K562 (cell line): ENCODE results near the gene SERTAD2. TPM values are rescaled to one million over a fixed set of nuclear protein-coding genes. Genes with fewer than 3 reads are reported as not detected.

Source experiments
- ATAC-seq: fragments of 200-7000 bp; cut with Tn5 transposase; 3 replicates; pipeline ENCODE4 v1.9.1; 2020; ENCODE audit warnings: moderate library complexity
- BruUV-seq: library from RNA; stranded (reverse); fragments of 400-500 nt; replicated peaks from 2 replicates; lab custom pipeline; 2021; lab: Mats Ljungman, UMichigan
- CTCF ChIA-PET: fragments of 300-600 bp; formaldehyde crosslinking; extraction: SDS; loops from one replicate; lab custom pipeline; 2021; ENCODE audit warnings: low intra/inter-chr PET ratio; lab: Yijun Ruan, JAX
- POLR2A ChIA-PET: fragments of 300-600, 350-650 bp; sonication (Branson Sonifier 250); formaldehyde crosslinking; extraction: SDS; loops from one replicate; lab custom pipeline; 2021; ENCODE audit warnings: antibody characterized with exemption, inconsistent platforms; lab: Yijun Ruan, JAX
- DNase-seq, 4 experiments: peaks; one replicate each; pipeline versions ENCODE4 v3.0.0 to v3.0.0-alpha.2; 2011 to 2018; ENCODE audit warnings: low spot score in 3 of 4, mixed read lengths in 3 of 4; ENCODE audit errors: extremely low read depth in 1 of 4
- FAIRE-seq: peaks from 2 replicates; lab custom pipeline; 2011; peaks lifted over from hg19 to GRCh38; lab: Jason Lieb, UNC
- H2AFZ ChIP-seq: 2 replicates; pipeline ENCODE4 v1.6.0; 2011; ENCODE audit warnings: low read depth, low read length, control low read depth, inconsistent platforms
- H3K27ac ChIP-seq: fragments of 200-600 bp; 3 replicates; pipeline ENCODE4 v1.8.0; 2011; ENCODE audit warnings: low read depth, mild to moderate bottlenecking, control low read depth, inconsistent platforms, low read length, moderate library complexity, mixed read lengths; ENCODE audit errors: extremely low read depth
- H3K27me3 ChIP-seq, 2 experiments: fragments of 300-600 bp in 1 of 2; 2 replicates in 1 of 2; 3 replicates in 1 of 2; pipeline versions ENCODE4 v1.6.0 to v1.8.0; 2011; ENCODE audit warnings: inconsistent platforms in 2 of 2, low read length in 2 of 2, mild to moderate bottlenecking in 1 of 2, mixed read lengths in 1 of 2, moderate library complexity in 1 of 2; ENCODE audit not compliant: control insufficient read depth in 2 of 2, insufficient read depth in 2 of 2
- H3K36me3 ChIP-seq: fragments of 300-600 bp; 3 replicates; pipeline ENCODE4 v1.8.0; 2011; ENCODE audit warnings: mild to moderate bottlenecking, low read length, inconsistent platforms; ENCODE audit not compliant: control insufficient read depth, insufficient read depth
- H3K4me1 ChIP-seq, 2 experiments: fragments of 200-600 bp in 1 of 2; replicated peaks in 1 of 2; 2 replicates in 1 of 2; 3 replicates in 1 of 2; pipeline versions ENCODE4 v1.5.1 to v1.8.0; 2011; ENCODE audit warnings: inconsistent platforms in 2 of 2, low read length in 2 of 2, mild to moderate bottlenecking in 1 of 2, mixed read lengths in 1 of 2, moderate library complexity in 1 of 2; ENCODE audit not compliant: control insufficient read depth in 2 of 2, insufficient read depth in 2 of 2
- H3K4me2 ChIP-seq: 2 replicates; pipeline ENCODE4 v1.6.1; 2011; ENCODE audit warnings: low read length, control low read depth, inconsistent platforms, mixed read lengths; ENCODE audit not compliant: insufficient read depth
- H3K4me3 ChIP-seq: fragments of 200-600 bp; sonication (generic), shearing (Covaris generic); 2 replicates; pipeline ENCODE4 v1.5.1; 2016; ENCODE audit warnings: control low read depth, inconsistent platforms
- H3K79me2 ChIP-seq: fragments of 200-600 bp; 3 replicates; pipeline ENCODE4 v1.8.0; 2011; ENCODE audit warnings: low read length, inconsistent platforms; ENCODE audit not compliant: control insufficient read depth, insufficient read depth
- H3K9ac ChIP-seq, 2 experiments: 2 replicates each; pipeline versions ENCODE4 v1.6.0 to v1.6.1; 2011; ENCODE audit warnings: low read depth in 2 of 2, low read length in 2 of 2, control low read depth in 1 of 2, inconsistent platforms in 1 of 2, mild to moderate bottlenecking in 1 of 2, mixed read lengths in 1 of 2; ENCODE audit not compliant: insufficient read depth in 1 of 2
- H3K9me1 ChIP-seq: one replicate; pipeline ENCODE4 v1.6.0; 2011; ENCODE audit warnings: inconsistent platforms, mild to moderate bottlenecking, low read length, moderate library complexity; ENCODE audit not compliant: control insufficient read depth, insufficient read depth
- H3K9me3 ChIP-seq: replicated peaks from 2 replicates; pipeline ENCODE4 v1.5.1; 2011; ENCODE audit warnings: low read depth, low read length, inconsistent platforms; ENCODE audit not compliant: control insufficient read depth, insufficient read depth
- H4K20me1 ChIP-seq: replicated peaks from 2 replicates; pipeline ENCODE4 v1.6.1; 2011; ENCODE audit warnings: low read length, inconsistent platforms, mixed read lengths; ENCODE audit not compliant: control insufficient read depth, insufficient read depth
- ATF3 ChIP-seq, 2 experiments: fragments of 450-650 bp in 1 of 2; sonication (generic) in 1 of 2; formaldehyde crosslinking in 1 of 2; IDR thresholded peaks in 1 of 2; conservative IDR thresholded peaks in 1 of 2; 2 replicates each; pipeline versions ENCODE4 v1.6.1 to v1.8.1; 2016 to 2023; ENCODE audit warnings: mild to moderate bottlenecking in 2 of 2, moderate library complexity in 2 of 2, inconsistent platforms in 1 of 2, missing genetic modification reagents in 1 of 2
- ELF1 ChIP-seq: fragments of 200-800 bp; sonication (Bioruptor generic); IDR thresholded peaks from 2 replicates; pipeline ENCODE4 v1.6.1; 2016; ENCODE audit warnings: missing genetic modification characterization, missing compliant biosample characterization
- FUS ChIP-seq: fragments of 200-400 bp; formaldehyde crosslinking; optimal IDR thresholded peaks from 2 replicates; pipeline ENCODE3; 2017; ENCODE audit warnings: low read depth, low read length
- HDGF ChIP-seq: fragments of 450-650 bp; IDR thresholded peaks from 2 replicates; pipeline ENCODE4 v1.6.1; 2016
- RAD51 ChIP-seq: fragments of 450-650 bp; IDR thresholded peaks from 2 replicates; pipeline ENCODE4 v1.7.1; 2016; ENCODE audit warnings: low read depth, mild to moderate bottlenecking, borderline replicate concordance
- RHOXF2B ChIP-seq: fragments of 250-450 bp; sonication (Bioruptor Pico); conservative IDR thresholded peaks from 2 replicates; pipeline ENCODE4 v1.5.1; 2021
- SNAPC5 ChIP-seq: fragments of 250-450 bp; sonication (Bioruptor Pico); IDR thresholded peaks from 2 replicates; pipeline ENCODE4 v1.8.0; 2021; ENCODE audit warnings: moderate library complexity, mild to moderate bottlenecking, inconsistent platforms
- ZFP30 ChIP-seq: fragments of 250-450 bp; sonication (Bioruptor Pico); IDR thresholded peaks from 2 replicates; pipeline ENCODE4 v1.8.0; 2022; ENCODE audit warnings: moderate library complexity, mild to moderate bottlenecking, inconsistent platforms, borderline replicate concordance
- WGBS: fragments of 100-300 bp; shearing (Covaris generic); methylation state at CpG from one replicate; pipeline ENCODE4 v1.1.6; 2016; ENCODE audit warnings: low coverage, mixed read lengths; ENCODE audit not compliant: insufficient coverage; ENCODE audit errors: missing lambda C conversion rate; 5-methylcytosine and 5-hydroxymethylcytosine counted together
- in situ Hi-C: fragments of 300-500 bp; cut with MboI; formaldehyde crosslinking; loops from 4 replicates; pipeline ENCODE4 v1.15.0; 2018; ENCODE audit warnings: inconsistent platforms, mixed read lengths
- intact Hi-C: fragments of 100-400 bp; cut with micrococcal nuclease; formaldehyde crosslinking; loops from 2 replicates; pipeline ENCODE4 v1.14.2; 2022
- polyA plus RNA-seq, 8 experiments: library from polyadenylated mRNA; depleted of rRNA in 4 of 8; stranded (reverse) in 5 of 8; unstranded in 3 of 8; fragments of >200 nt; fragmentation: Nextera tagmentation in 2 of 8; fragmentation: Illumina TruSeq in 1 of 8; extraction: Ambion mirVana in 2 of 8; extraction: Trizol in 1 of 8; gene quantifications; 2 replicates each; pipeline versions ENCODE4 v1.2.1 to v1.2.3, GENCODE V29; 2011 to 2014; ENCODE audit warnings: inconsistent platforms in 1 of 8, missing spikeins in 1 of 8
- total RNA-seq, 7 experiments: library from RNA; depleted of rRNA in 6 of 7; stranded (reverse); fragments of >200 nt in 6 of 7; fragmentation: Illumina TruSeq in 2 of 7; extraction: Trizol in 2 of 7; gene quantifications; 2 replicates each; pipeline versions ENCODE4 v1.2.1 to v1.2.3, GENCODE V29; 2011 to 2021; ENCODE audit warnings: low replicate concordance in 1 of 7
- TF ChIP-seq, protein P1 (sequence below): IDR thresholded peaks from 2 replicates; pipeline ENCODE4 v1.6.1; 2011; ENCODE audit warnings: borderline replicate concordance, low read depth, mild to moderate bottlenecking, moderate library complexity, low read length; ENCODE audit not compliant: insufficient read depth, poor library complexity, severe bottlenecking

SERTAD2 gene
- total and polyA plus RNA-seq, 9 of the 15 experiments (the other 6 are each of a cell fraction or from before 2014, with no cell fraction given): 3.0 to 12.5 (median 6.1) TPM

DNA sequence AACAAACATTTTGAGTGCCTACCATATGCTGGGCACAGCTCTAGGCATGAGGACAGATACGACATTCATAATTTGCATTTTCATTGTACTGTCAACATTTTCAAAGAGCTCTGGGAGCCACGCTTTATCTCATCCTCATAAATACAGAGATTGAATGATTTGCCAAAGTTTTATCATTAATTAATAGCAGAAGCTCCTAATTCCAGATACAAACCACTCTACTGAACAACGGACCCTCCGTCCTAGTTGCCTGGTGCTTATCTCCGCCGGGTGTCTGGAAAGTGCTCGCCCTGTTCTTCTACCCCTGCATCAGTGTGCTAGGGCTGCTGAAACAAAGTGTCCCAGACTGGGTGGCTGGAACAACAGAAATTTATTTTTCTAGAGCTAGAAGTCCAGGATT, 23.8 kb downstream of the SERTAD2 start:
- intact Hi-C loops (loop anchor here (5.0 kb wide), 1 partner anchor 108 kb away; the partner anchor contains the start of gene AFTPH), in situ Hi-C loops (no loop called here)
- ATAC-seq (no peak), DNase-seq (no peak), FAIRE-seq (no peak)
- Histone ChIP-seq H3K36me3 (peaks cover 41% of the 10 kb centered on the region), H3K27me3 (no peaks in the 10 kb centered on the region), H3K9me3 (no peaks in the 10 kb centered on the region), H3K4me1 (peaks cover 0 to 4% of the 10 kb centered on the region in 2 experiments; a peak in 3 of 5 replicates), H3K4me2 (no peak overlapping the region), H2AFZ (no peak overlapping the region), H3K27ac (no peak overlapping the region), H4K20me1 (no peaks in the 10 kb centered on the region), H3K4me3 (no peak overlapping the region), H3K79me2 (peaks cover 17% of the 10 kb centered on the region; the same call in 2 of the 3 replicates), H3K9ac (no peak overlapping the region), H3K9me1 (no peaks in the 10 kb centered on the region)
- CTCF ChIA-PET: no interaction called here
- 80% methylated on average over 7 of the region's 7 CpGs for WGBS
- POLR2A ChIA-PET: interaction anchor here (0.7 to 3.6 kb wide), 4 partner anchors 9 to 84 kb away, joined by 3 to 19 read pairs (median 7); no protein-coding TSS in a partner anchor
- TF ChIP-seq FUS: no peak
- no peak for TF ChIP-seq ATF3 (IDR thresholded peaks at IDR 0.05)
- no peak for TF ChIP-seq ATF3 (CRISPR knock-in tag; conservative IDR thresholded peaks at IDR 0.05)
- TF ChIP-seq HDGF: no peak
- TF ChIP-seq RAD51: no peak
- no peak for TF ChIP-seq ZFP30 (CRISPR knock-in tag)
- TF ChIP-seq, protein P1, sequence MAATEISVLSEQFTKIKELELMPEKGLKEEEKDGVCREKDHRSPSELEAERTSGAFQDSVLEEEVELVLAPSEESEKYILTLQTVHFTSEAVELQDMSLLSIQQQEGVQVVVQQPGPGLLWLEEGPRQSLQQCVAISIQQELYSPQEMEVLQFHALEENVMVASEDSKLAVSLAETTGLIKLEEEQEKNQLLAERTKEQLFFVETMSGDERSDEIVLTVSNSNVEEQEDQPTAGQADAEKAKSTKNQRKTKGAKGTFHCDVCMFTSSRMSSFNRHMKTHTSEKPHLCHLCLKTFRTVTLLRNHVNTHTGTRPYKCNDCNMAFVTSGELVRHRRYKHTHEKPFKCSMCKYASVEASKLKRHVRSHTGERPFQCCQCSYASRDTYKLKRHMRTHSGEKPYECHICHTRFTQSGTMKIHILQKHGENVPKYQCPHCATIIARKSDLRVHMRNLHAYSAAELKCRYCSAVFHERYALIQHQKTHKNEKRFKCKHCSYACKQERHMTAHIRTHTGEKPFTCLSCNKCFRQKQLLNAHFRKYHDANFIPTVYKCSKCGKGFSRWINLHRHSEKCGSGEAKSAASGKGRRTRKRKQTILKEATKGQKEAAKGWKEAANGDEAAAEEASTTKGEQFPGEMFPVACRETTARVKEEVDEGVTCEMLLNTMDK: no peak
- no peak for TF ChIP-seq RHOXF2B
- no peak for TF ChIP-seq ELF1 (tag)
- no peak for TF ChIP-seq SNAPC5 (CRISPR knock-in tag)
- no TSS peak for BruUV-seq
